ENCODE measurements around the gene ASPA.
"Not testable (repeated sequence)": the region's sequence is repeated elsewhere in the genome, so short reads cannot be mapped to it uniquely, and the experiment has no call there.

Gene ASPA

DNA sequence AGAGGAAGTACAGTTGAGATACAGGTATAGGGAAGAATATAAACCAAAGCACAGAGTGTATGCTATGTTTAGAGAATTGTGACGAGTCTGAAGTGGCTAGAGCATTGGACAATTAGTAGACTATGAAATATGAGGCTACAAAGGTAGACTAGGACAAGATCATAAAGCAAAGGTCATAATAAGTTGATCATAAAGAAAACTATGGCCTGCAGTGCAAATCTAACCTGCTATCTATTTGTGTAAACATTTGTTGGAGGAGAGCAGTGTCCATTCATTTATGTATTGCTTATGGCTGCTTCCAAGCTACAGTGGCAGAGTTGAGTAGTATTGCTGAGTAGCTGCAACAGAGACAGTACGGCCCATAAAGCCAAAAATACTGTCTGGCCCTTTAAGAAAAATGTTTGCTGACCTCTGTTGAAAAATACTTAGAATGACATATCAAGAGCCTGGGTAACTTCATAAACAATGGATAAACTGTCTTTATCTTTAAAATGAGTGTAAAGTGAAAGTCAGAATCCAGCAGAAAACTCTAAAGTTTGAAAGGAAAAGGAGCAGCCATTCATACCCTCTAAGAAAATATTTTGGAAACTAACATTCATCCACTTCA lies 27.6 kb upstream of the ASPA start:
- TF ChIP-seq, protein P1, sequence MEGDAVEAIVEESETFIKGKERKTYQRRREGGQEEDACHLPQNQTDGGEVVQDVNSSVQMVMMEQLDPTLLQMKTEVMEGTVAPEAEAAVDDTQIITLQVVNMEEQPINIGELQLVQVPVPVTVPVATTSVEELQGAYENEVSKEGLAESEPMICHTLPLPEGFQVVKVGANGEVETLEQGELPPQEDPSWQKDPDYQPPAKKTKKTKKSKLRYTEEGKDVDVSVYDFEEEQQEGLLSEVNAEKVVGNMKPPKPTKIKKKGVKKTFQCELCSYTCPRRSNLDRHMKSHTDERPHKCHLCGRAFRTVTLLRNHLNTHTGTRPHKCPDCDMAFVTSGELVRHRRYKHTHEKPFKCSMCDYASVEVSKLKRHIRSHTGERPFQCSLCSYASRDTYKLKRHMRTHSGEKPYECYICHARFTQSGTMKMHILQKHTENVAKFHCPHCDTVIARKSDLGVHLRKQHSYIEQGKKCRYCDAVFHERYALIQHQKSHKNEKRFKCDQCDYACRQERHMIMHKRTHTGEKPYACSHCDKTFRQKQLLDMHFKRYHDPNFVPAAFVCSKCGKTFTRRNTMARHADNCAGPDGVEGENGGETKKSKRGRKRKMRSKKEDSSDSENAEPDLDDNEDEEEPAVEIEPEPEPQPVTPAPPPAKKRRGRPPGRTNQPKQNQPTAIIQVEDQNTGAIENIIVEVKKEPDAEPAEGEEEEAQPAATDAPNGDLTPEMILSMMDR (IDR thresholded peaks at IDR 0.05; ENCODE audit: insufficient read depth, low read length, missing control alignments), result no peak
- DNase-seq (ENCODE audit: low read depth, low spot score), result no peak
- CTCF ChIA-PET, result no interaction called here
- H3K4me3 ChIP-seq (ENCODE audit: low read depth, low read length), result no peak overlapping the region
- POLR2A ChIA-PET, result no interaction called here

DNA sequence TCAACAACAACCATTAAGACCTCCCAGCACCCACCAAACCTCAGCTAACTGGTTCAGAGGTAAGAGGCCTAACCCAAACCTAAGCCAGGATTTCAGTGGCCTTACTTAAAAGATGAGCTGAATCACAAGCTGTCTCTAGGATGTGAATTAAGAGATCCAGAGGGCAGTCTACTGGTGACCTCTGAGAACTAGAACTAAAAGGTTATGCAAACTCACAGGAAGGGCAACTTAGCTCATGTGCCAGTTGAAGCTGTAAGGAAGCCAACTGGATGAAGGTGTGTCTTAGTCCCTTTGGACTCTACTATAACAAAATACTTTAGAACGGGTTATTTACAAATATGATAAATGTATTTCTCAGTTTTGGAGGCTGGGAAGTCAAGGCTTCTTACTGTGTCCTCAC lies 9.4 kb upstream of the ASPA start:
- H3K4me3 ChIP-seq (ENCODE audit: low read depth, low read length); POLR2A ChIA-PET; CTCF ChIA-PET: not testable (repeated sequence)

DNA sequence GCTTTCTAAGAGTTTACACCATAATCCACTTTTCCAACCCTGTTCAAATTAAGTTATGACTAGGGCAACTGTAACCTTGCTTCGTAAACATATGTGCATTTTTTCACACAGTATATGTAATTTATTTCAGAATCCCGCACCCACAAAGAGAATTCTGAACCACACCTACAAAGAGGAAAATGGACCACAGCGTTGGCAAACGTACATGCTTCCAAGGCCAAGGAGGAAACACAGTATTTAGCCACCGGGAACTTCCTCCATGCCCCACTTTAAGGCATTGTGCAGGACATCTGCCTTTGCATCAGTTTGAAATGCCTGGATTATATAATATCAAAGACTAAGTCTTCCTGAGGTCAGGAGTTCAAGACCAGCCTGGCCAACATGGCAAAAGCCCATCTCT lies 6.3 kb upstream of the ASPA start:
- no peak overlapping the region for H3K4me3 ChIP-seq (ENCODE audit: low read depth, low read length)
- no peak for DNase-seq (ENCODE audit: low read depth, low spot score)
- ChIA-PET CTCF (no interaction called here), POLR2A (no interaction called here)
- TF ChIP-seq, protein P1 (IDR thresholded peaks at IDR 0.05; ENCODE audit: insufficient read depth, low read length, missing control alignments), result no peak

More for the DNA sequence above, 9.4 kb upstream of the ASPA start:
- not testable (repeated sequence) for DNase-seq (ENCODE audit: low read depth, low spot score)

DNA sequence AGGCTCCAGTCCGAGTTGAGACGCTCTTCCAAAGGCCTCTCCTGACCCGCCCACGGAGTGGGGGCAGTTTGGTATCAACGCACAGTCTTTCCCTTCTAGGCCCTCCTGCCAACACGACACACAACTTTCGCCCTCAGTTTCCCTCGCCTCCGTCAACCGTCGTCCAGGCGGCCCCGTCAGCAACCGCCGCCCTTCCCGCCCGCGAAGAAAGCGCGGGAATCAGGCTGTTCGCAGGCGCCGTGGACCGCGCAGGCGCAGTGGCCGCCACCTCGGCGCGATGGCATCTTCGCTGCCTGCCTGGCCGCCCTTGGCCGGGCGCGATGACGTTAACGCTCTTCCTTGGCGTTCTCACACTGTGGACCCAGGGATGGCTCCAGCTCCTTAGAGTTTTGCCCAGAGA lies 4.2 kb upstream of the ASPA start, which contains the start of gene SPATA22:
Gene SPATA22, minus strand, starts transcription at position 221 of the 400 bp plus-strand sequence. CDS start 2,494 bp downstream, outside the sequence.
- H3K4me3 ChIP-seq (ENCODE audit: low read depth, low read length), result no peak within 1 kb of the TSS
- no peak for DNase-seq (ENCODE audit: low read depth, low spot score)
- TF ChIP-seq, protein P1 (IDR thresholded peaks at IDR 0.05; ENCODE audit: insufficient read depth, low read length, missing control alignments), result no peak
- ChIA-PET CTCF (no interaction called here), POLR2A (no interaction called here)

DNA sequence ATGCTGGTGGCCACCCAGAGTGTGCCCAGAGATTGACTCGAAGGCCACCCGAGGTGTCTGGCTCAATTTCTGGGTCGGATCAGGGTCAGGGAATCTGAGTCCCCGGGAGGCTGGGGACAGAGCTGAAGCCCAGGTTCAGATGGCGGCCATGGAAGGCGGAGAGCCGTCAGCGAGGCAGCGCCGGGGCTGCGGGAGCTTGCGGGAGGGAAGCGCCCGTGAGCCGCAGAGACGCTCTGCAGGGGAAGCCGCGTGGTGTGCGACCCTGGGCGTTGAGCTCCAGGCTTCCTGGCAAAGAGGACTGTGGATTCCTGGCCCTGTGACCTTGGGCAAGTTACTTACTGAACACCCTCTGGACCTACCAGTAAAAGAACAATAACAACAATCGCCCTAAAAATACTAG lies 3.7 kb upstream of the ASPA start:
- no peak overlapping the region for H3K4me3 ChIP-seq (ENCODE audit: low read depth, low read length)
- DNase-seq (ENCODE audit: low read depth, low spot score), result no peak
- ChIA-PET POLR2A (no interaction called here), CTCF (no interaction called here)
- TF ChIP-seq, protein P1 (IDR thresholded peaks at IDR 0.05; ENCODE audit: insufficient read depth, low read length, missing control alignments), result no peak

DNA sequence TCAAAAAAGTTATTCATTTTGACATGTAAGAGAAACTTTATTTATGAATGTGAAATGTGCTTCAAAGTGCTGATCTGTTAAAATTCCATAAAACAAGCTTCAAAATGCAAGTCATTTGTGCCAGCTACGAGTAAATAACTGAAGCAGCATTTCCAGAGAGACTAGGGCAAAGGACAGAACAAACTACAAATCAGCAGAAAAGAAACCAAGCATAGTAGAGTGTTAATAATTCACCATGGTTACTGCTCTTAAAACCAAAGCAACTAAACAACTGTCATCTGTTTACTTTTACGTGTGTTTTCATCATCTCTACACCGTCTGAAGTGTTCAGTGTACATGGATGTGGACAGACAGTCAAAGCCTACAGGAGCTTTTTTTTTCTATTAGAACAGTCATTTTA lies 1.6 kb upstream of the ASPA start:
- ChIA-PET POLR2A (no interaction called here), CTCF (no interaction called here)
- DNase-seq (ENCODE audit: low read depth, low spot score), result no peak
- no peak overlapping the region for H3K4me3 ChIP-seq (ENCODE audit: low read depth, low read length)
- TF ChIP-seq, protein P1 (IDR thresholded peaks at IDR 0.05; ENCODE audit: insufficient read depth, low read length, missing control alignments), result no peak

DNA sequence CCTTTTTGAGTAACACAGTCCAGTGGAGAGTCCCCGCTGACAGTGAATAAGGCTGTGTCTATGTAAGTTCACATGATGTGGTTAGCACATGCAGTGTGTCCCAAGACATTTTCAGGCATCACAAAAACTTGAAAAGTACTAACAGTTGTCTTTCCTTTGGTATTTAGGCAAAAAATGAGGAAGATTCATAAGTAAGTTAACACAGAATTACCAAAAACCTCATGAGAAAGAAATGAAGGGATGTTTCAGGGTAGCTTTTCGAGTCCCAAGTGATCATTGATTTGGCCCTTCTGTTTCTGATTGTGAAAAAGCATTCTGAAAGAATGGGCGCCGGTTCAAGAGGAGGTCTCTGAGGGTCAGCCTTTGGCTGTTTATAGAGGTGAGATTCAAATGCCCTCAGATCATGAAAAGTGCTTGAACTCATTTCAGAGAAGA lies 529 bp upstream of the ASPA start:
- TF ChIP-seq, protein P1 (IDR thresholded peaks at IDR 0.05; ENCODE audit: insufficient read depth, low read length, missing control alignments), result no peak

More for the DNA sequence above, 529 bp upstream of the ASPA start:
- no peak for DNase-seq (ENCODE audit: low read depth, low spot score)
- ChIA-PET POLR2A (no interaction called here), CTCF (no interaction called here)
- no peak overlapping the region for H3K4me3 ChIP-seq (ENCODE audit: low read depth, low read length)

Data from AG04449 (cell line).